SH-SY5Y (cell line): ENCODE measurements around the gene EMX2.

Experiments
- GATA2 ChIP-seq: IDR thresholded peaks from 2 replicates; pipeline ENCODE4 v1.6.1; 2011; ENCODE audit warnings: mild to moderate bottlenecking, low read depth, low read length
- GATA3 ChIP-seq: IDR thresholded peaks from 2 replicates; pipeline ENCODE4 v1.6.1; 2011; ENCODE audit warnings: low read depth, mild to moderate bottlenecking, low read length, moderate library complexity

GRCh38 chr10:117530791-117531190 is 11.8 kb upstream of the EMX2 start:
- TF ChIP-seq GATA2 (no peak), GATA3 (no peak)
